Stimulated activated CD8-positive, alpha-beta memory T cell treated with anti-CD3 and anti-CD28 coated beads, Interleukin-7, amount 100 ng/mL, for 48 hours (primary cell): ENCODE results near the gene RAD51B.
A peak's percentile ranks its signal among the peaks of the same experiment; 100 is the strongest.

Source experiments
- DNase-seq, 2 donors: peaks; one replicate each; pipeline ENCODE4 v3.0.0-alpha.2; 2020; ENCODE audit warnings: low read depth in 1 of 2; ENCODE audit errors: extremely low read depth in 1 of 2

Gene RAD51B

DNA sequence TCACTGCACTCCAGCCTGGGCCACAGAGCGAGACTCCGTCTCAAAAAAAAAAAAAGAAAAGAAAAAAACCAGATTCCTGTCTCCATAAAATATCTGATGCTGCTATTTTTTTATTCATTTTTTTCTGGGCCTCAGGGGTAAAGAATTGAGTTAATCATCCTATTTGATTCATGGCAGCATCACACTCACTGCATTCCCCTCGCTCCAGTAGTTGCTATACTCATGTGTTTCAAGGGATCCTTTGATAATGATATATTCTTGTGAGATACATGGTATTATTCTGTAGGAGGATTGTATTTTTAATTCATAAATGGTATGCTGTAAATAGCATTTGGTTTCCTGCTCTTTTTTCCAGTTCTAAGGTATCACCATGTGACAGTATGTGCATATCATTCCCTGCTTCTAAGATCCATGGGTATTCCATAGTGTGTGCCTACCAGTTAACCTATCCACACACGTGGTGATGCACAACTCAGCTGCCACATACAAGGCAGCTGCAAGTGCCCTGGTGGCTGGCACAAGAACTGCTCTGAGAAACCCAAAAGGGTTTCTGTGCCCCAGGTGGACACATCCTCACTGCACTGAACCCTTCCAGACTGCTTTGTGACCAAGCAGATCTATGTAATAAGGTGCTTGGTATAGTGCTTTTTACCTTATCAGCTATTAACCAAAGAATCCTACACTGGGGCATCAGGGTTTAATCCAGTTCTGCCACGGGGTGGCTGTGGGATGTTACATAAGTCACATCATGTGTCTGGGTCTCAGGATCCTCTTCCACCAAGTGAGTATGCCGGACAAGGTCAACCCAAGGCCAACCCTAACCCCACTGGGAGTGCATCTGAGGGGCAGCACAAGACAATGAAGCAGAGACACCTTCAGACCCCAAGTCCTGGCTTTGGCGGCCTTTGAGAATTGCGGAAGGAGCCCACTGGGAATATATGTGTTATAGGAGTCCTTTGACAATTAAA lies 898.7 kb downstream of the RAD51B start:
- no peak for DNase-seq

- DNase-seq = no peak
Measured at GRCh38 chr14:68719634-68720384, 900.2 kb downstream of the RAD51B start.

GRCh38 chr14:68722186-68722585 lies 902.6 kb downstream of the RAD51B start:
- no peak for DNase-seq

DNA sequence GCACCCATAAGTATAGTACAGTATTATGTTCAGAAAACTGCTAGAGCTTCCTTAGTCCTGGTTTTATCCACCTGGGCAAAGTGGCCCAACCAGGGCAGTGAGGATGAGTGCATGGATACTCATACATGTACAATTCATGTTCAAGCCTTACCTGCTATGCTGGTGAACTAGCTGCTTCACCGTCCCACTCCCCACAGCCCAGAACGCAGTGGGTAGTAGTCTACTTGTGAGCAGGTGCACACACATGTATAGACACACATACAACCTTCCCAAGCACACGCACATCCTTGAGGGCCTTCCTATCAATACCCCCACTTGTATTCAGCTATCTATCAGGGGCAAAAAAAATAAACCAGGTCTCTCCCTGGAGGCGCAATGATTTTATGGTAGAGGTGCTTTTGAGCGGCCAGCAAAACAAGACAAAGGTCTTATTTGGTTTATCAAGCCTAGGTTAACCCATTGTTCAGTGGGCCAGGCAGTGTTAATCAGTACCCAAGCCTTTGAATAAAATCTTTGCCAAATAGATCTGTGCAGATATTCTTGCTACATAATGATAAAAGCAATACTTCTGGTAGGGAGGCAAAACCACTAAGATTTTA lies 903.5 kb downstream of the RAD51B start:
- no peak for DNase-seq

- DNase-seq = no peak
Measured at GRCh38 chr14:68723808-68724268, 904.3 kb downstream of the RAD51B start.

GRCh38 chr14:68724914-68725313 lies 905.3 kb downstream of the RAD51B start:
- no peak for DNase-seq

DNA sequence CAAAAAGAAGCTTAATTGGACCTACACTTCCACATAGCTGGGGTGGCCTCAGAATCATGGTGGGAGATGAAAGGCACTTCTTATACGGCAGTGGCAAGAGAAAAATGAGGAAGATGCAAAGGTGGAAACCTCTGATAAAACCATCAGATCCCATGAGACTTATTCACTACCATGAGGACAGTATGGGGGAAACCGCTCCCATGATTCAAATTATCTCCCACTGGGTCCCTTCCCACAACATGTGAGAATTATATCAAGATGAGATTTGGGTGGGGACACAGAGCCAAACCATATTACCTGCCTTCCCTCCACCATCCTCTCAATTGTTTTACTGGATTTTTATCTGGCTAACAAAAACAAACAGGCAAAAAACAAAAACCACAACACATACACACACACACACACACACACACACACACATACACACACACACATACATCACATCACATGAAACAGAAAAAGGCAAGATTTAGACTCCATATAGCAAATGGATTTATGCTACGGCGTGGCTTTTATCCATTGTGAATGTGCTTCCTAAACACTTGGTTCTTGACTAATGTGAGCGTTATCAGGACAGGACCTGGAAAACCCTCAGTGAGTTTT lies 906.6 kb downstream of the RAD51B start:
- no peak for DNase-seq

GRCh38 chr14:68727315-68728047 lies 907.9 kb downstream of the RAD51B start:
- no peak for DNase-seq

- no peak for DNase-seq
Measured at GRCh38 chr14:68728342-68729106, 908.9 kb downstream of the RAD51B start.

DNA sequence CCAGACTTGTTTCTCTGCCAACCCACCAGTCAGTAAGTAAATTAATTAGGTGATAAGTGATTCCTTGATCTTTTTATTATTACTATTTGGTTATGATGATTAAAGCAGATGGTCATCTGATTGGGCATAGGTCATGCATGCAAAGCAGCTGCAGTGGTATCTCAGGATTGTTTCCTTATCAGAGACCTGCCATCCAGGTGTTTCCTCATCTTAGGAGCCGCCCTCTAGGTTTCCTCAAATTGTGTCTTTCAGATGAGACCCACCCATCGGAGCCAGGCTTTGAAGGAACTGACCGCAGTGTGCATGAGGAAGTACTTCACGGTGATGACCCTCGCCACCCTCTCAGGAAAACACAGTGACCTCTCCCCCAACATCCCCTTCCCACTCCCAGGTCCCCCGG lies 910.0 kb downstream of the RAD51B start:
- DNase-seq = no peak

GRCh38 chr14:68730348-68730747 lies 910.8 kb downstream of the RAD51B start:
- no peak for DNase-seq

GRCh38 chr14:68730811-68731425 lies 911.3 kb downstream of the RAD51B start:
- no peak for DNase-seq

- peak in 1 of 2 donors; percentile 34 for DNase-seq
Measured at GRCh38 chr14:68733086-68733914, 913.7 kb downstream of the RAD51B start.

DNA sequence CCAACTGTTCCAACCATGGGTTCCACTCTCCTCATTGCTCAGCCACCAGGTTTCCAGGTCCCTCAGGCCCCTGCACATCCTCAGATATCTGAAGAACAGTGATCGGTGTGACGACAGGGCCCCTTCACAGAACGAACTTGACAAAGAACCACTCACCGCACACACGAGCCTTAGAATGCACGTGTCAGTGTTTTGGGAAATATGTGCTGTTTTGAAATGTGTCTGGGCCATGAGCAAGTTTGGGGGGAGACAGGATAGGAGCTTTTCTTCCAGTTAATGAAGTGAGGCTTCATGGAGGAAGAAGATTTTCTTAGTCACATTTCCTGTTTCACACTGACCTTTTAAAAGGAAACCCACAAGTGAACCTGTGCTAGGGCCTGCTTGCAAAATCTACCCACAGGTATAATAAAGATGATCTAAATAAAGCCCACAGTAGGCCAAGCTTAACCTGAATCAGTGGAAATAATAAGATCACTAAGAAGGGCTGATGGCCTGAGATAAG lies 914.7 kb downstream of the RAD51B start:
- peak in 1 of 2 donors; percentile 53 for DNase-seq

GRCh38 chr14:68735856-68736255 lies 916.3 kb downstream of the RAD51B start:
- no peak for DNase-seq

GRCh38 chr14:68736471-68736871 lies 916.9 kb downstream of the RAD51B start:
- no peak for DNase-seq

DNA sequence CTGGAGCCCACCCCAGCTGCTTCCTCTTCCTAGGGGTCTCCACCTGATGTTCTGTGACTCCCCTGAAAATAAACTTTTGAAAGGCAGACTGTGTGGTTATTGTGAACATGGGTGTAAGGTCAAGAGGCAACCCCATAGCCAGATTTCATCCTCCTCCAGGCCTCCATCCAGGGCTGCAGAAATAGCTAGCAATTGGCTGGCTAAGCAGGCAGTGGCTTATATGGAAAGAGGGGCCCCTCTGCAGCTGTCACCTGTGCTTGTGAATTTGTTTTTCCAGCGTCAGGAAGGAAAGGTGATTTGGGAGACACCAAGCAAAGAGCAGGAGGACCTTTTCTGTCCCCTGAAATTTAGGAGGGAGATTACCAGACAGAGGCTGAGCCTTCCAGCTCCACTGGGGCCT lies 917.5 kb downstream of the RAD51B start:
- DNase-seq = no peak

GRCh38 chr14:68738559-68738958 lies 919.0 kb downstream of the RAD51B start:
- no peak for DNase-seq
